Measurements from ENCODE around the gene DDX27.

- TF ChIP-seq POLR2A (IDR thresholded peaks at IDR 0.05), result no peak
- TF ChIP-seq POLR2AphosphoS5 (IDR thresholded peaks at IDR 0.05), result no peak
- no peak for TF ChIP-seq CTCF (IDR thresholded peaks at IDR 0.05)
Measured at GRCh38 chr20:49288250-49288751, 69.1 kb downstream of the DDX27 start.

All from prostate gland (tissue), 2 donors.